Transverse colon (tissue), 4 donors: ENCODE results near the gene TRAK1.

ENCODE experiments used
- CTCF ChIP-seq, 5 experiments: fragments of 200-600 bp in 3 of 5; fragments of 450-650 bp in 2 of 5; sonication (generic) in 3 of 5; IDR thresholded peaks; 1 replicate in 2 of 5; 2 replicates in 3 of 5; pipeline ENCODE4 v1.5.1; 2016 to 2017; ENCODE audit warnings: antibody characterized with exemption in 5 of 5, inconsistent platforms in 3 of 5, mild to moderate bottlenecking in 2 of 5, moderate library complexity in 1 of 5
- EP300 ChIP-seq: sonication (generic); formaldehyde crosslinking; IDR thresholded peaks from one replicate; pipeline ENCODE4 v1.6.1; 2017; ENCODE audit warnings: antibody characterized with exemption, low read depth
- POLR2AphosphoS5 ChIP-seq, 3 donors: sonication (generic); formaldehyde crosslinking; IDR thresholded peaks; one replicate each; pipeline ENCODE4 v1.6.1; 2016; ENCODE audit warnings: antibody characterized with exemption in 3 of 3

- no peak for TF ChIP-seq CTCF (IDR thresholded peaks at IDR 0.05)
- no peak for TF ChIP-seq EP300
- TF ChIP-seq POLR2AphosphoS5 (IDR thresholded peaks at IDR 0.05) = no peak
These were observed 12.5 kb upstream of the TRAK1 start for GRCh38 chr3:42078677-42079076.
